Airway epithelial cell (primary cell): ENCODE results near the gene NPTXR. TPM values are rescaled to one million over a fixed set of nuclear protein-coding genes. Genes with fewer than 3 reads are reported as not detected.

Experiments
- total RNA-seq: library from RNA; depleted of rRNA; stranded (reverse); fragments of >200 nt; gene quantifications from 2 replicates; pipeline ENCODE4 v1.2.3, GENCODE V29; 2015

Gene NPTXR
- total RNA-seq = 0.19 and 0.21 TPM in 2 replicates

GRCh38 chr22:38843657-38844314, at the start of gene NPTXR:
TSS of gene NPTXR (minus strand) at chr22:38844028.

DNA sequence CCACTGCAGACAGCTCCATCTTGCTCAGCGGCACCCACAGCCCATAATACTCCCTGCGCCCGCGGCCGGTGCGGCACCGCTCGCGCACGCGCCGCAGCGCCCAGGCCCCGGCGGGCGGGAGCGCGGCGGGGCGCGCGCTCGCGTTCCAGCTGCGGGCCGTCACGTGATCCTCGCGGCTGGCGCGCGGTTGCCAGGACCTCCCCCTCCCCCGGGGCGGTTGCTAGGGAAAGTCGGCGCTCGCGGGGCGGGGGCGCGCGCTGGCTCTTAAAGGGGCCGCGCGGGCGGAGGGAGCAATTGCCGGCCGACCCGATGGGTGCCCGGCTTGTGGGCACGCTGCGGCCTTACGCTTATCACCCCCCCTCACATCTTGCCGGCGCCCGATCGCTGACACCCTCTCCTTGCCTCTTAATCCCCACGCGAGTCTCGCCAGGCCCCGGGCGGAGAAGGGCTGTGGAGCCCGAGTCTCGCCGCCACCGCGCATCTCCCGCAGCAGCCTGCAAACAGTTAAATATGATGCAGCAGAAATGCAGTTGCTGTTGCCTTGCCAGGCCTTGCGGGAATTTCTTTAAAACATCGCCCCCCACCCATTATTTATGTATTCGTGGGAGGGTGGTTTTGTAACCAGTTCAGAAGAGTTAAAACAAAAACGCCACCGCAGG, 28.5 kb upstream of the NPTXR start, which contains the start of gene CBX6:
Gene CBX6 (minus strand): TSS at position 45 of the 659 bp plus-strand sequence. CDS start 26 bp downstream, at position 19.

DNA sequence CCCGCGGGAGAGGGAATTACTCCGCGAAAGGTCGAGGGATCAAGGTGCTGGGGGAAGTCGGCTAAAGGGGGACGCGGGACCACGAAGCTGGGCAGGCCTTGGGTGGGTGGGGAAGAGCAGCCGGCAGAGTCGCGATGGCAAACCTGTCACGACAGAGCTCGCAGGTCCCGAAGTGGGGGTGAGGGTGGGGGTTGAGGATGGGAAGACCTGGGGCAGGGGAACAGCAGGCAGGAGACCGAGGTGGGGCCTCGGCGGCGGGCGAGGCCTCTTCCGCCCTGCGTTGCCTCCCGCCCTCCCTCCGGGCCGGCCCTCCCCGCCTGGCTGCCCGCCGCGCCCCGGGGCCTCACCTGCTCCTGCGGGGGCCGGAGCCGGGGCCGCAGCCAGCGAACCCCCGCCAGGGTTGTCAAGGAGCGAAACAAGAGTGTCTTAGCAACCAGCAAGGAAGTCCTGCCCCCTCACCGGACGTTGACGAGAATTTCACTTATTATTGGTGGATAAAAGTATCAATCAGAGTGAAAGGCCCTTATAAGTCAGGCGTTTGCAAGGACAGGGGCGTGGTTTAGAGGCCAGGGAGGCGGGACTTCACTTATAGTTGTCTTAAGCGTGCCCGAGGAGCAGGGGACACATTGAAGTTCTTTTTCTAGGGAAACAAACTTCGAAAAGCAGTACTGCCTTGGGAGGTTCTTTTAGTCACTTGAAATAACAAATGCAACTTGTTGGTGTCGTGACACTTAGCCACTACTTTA, 49.9 kb downstream of the NPTXR start, which contains the start of gene DNAL4:
Gene DNAL4 (minus strand): TSS at position 423 of the 746 bp plus-strand sequence. CDS start 11,412 bp downstream, outside the sequence.

Other genes with a start within 250 kb of the NPTXR start
- gene FAM227A, start 187.6 kb downstream of the NPTXR start, total RNA-seq = 0.98 and 2.6 TPM in 2 replicates
- 24.1 and 30.4 TPM in 2 replicates for gene CBY1, start 187.4 kb downstream of the NPTXR start, total RNA-seq
- 72.0 and 78.9 TPM in 2 replicates for gene TOMM22, start 162.1 kb downstream of the NPTXR start, total RNA-seq
- gene JOSD1, start 143.1 kb downstream of the NPTXR start, total RNA-seq = 39.9 and 62.0 TPM in 2 replicates
- 19.3 and 29.7 TPM in 2 replicates for gene GTPBP1, start 138.1 kb downstream of the NPTXR start, total RNA-seq
- gene SUN2, start 88.0 kb downstream of the NPTXR start, total RNA-seq = 81.4 and 85.8 TPM in 2 replicates
- 20.5 and 23.1 TPM in 2 replicates for gene DNAL4, start 49.9 kb downstream of the NPTXR start, total RNA-seq
- gene CBX6, start 28.2 kb upstream of the NPTXR start, total RNA-seq = 12.4 and 19.2 TPM in 2 replicates
- 0.49 TPM in 1 of 2 replicates, not detected in the other for gene APOBEC3A, start 113.6 kb upstream of the NPTXR start, total RNA-seq
- gene APOBEC3B, start 138.3 kb upstream of the NPTXR start, total RNA-seq = 0.70 and 1.3 TPM in 2 replicates
- 18.8 and 27.0 TPM in 2 replicates for gene APOBEC3C, start 170.2 kb upstream of the NPTXR start, total RNA-seq
- gene APOBEC3D, start 177.1 kb upstream of the NPTXR start, total RNA-seq = 0.14 TPM in 1 of 2 replicates, not detected in the other
- gene APOBEC3F, start 196.8 kb upstream of the NPTXR start, total RNA-seq = 2.1 and 4.2 TPM in 2 replicates
- 0.56 and 2.0 TPM in 2 replicates for gene APOBEC3G, start 233.2 kb upstream of the NPTXR start, total RNA-seq